CD8-positive, alpha-beta memory T cell (primary cell): Measurements from ENCODE around the gene BTNL3. TPM values are rescaled to one million over a fixed set of nuclear protein-coding genes. Genes with fewer than 3 reads are reported as not detected.
A peak's percentile ranks its signal among the peaks of the same experiment; 100 is the strongest.
"Not testable (repeated sequence)": the region's sequence is repeated elsewhere in the genome, so short reads cannot be mapped to it uniquely, and the experiment has no call there.

Experiments used
- CTCF ChIA-PET: fragments of 350-600 bp; sonication (Branson Sonifier 250); formaldehyde crosslinking; loops from one replicate; lab custom pipeline; 2021; ENCODE audit warnings: antibody characterized with exemption; lab: Charles Lee
- POLR2A ChIA-PET: fragments of 350-600 bp; sonication (Branson Sonifier 250); formaldehyde crosslinking; loops from one replicate; lab custom pipeline; 2021; ENCODE audit warnings: antibody characterized with exemption; lab: Charles Lee
- DNase-seq, 5 donors: peaks; one replicate each; pipeline versions ENCODE4 v3.0.0 to v3.0.0-alpha.2; 2020 to 2022; ENCODE audit warnings: mixed read lengths in 1 of 5
- H3K27ac ChIP-seq: one replicate; pipeline ENCODE4 v1.7.0; 2013; ENCODE audit warnings: low read depth, mild to moderate bottlenecking, low read length, moderate library complexity
- H3K27me3 ChIP-seq: 2 replicates; pipeline ENCODE4 v1.7.0; 2013; ENCODE audit warnings: low read length, mild to moderate bottlenecking; ENCODE audit not compliant: insufficient read depth, poor library complexity, severe bottlenecking
- H3K36me3 ChIP-seq: 2 replicates; pipeline ENCODE4 v1.7.0; 2013; ENCODE audit warnings: mild to moderate bottlenecking, low read length, moderate library complexity; ENCODE audit not compliant: insufficient read depth
- H3K4me1 ChIP-seq: 2 replicates; pipeline ENCODE4 v1.7.0; 2013; ENCODE audit warnings: mild to moderate bottlenecking, low read length, moderate library complexity; ENCODE audit not compliant: insufficient read depth
- H3K4me3 ChIP-seq: 2 replicates; pipeline ENCODE4 v1.7.0; 2013; ENCODE audit warnings: mild to moderate bottlenecking, low read length
- H3K9me3 ChIP-seq: 2 replicates; pipeline ENCODE4 v1.7.0; 2013; ENCODE audit warnings: mild to moderate bottlenecking, low read length
- H3K27ac Mint-ChIP-seq, 8 donors: one replicate each; pipeline ENCODE4 v1.8.0; 2020 to 2021; ENCODE audit warnings: mixed read lengths in 8 of 8, mild to moderate bottlenecking in 6 of 8, inconsistent platforms in 3 of 8, moderate library complexity in 3 of 8
- H3K27me3 Mint-ChIP-seq, 2 donors: one replicate each; pipeline ENCODE4 v1.8.0; 2020 to 2021; ENCODE audit warnings: mixed read lengths in 2 of 2, mild to moderate bottlenecking in 1 of 2, moderate library complexity in 1 of 2
- H3K36me3 Mint-ChIP-seq, 3 donors: one replicate each; pipeline ENCODE4 v1.8.0; 2020 to 2021; ENCODE audit warnings: mixed read lengths in 3 of 3, inconsistent platforms in 1 of 3, mild to moderate bottlenecking in 1 of 3
- H3K4me1 Mint-ChIP-seq, 3 donors: one replicate each; pipeline ENCODE4 v1.8.0; 2020 to 2021; ENCODE audit warnings: mixed read lengths in 3 of 3, inconsistent platforms in 1 of 3, mild to moderate bottlenecking in 1 of 3
- H3K4me3 Mint-ChIP-seq, 7 donors: one replicate each; pipeline ENCODE4 v1.8.0; 2020 to 2021; ENCODE audit warnings: mixed read lengths in 7 of 7, mild to moderate bottlenecking in 6 of 7, moderate library complexity in 4 of 7, inconsistent platforms in 2 of 7
- H3K9me3 Mint-ChIP-seq, 5 donors: one replicate each; pipeline ENCODE4 v1.8.0; 2020 to 2022; ENCODE audit warnings: mixed read lengths in 5 of 5, mild to moderate bottlenecking in 3 of 5, moderate library complexity in 2 of 5, inconsistent platforms in 1 of 5
- polyA plus RNA-seq: library from polyadenylated mRNA; unstranded; fragments of 300-500 nt; fragmentation: Illumina TruSeq; gene quantifications from one replicate; pipeline ENCODE4 v1.2.3, GENCODE V29; 2021
- total RNA-seq, 2 experiments: library from RNA; stranded (reverse); gene quantifications; one replicate each; pipeline ENCODE4 v1.2.3, GENCODE V29; 2021

The BTNL3 gene
- total and polyA plus RNA-seq, 3 experiments from 2014 or later, result not detected

DNA sequence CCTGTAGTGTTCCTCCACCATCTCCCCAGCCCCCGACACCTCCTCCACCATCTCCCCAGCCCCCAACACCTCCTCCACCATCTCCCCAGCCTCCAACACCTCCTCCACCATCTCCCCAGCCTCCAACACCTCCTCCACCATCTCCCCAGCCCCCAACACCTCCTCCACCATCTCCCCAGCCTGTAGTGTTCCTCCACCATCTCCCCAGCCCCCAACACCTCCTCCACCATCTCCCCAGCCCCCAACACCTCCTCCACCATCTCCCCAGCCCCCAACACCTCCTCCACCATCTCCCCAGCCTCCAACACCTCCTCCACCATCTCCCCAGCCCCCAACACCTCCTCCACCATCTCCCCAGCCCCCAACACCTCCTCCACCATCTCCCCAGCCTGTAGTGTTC is 57.2 kb downstream of the BTNL3 start:
- H3K4me3 ChIP-seq, H3K36me3 ChIP-seq, H3K9me3 ChIP-seq, H3K4me1 ChIP-seq, H3K4me3 Mint-ChIP-seq, DNase-seq, H3K36me3 Mint-ChIP-seq, H3K27ac ChIP-seq, H3K9me3 Mint-ChIP-seq, CTCF ChIA-PET, H3K4me1 Mint-ChIP-seq, POLR2A ChIA-PET, H3K27ac Mint-ChIP-seq: not testable (repeated sequence)
- peaks cover 23% of the 10 kb centered on the region for H3K27me3 ChIP-seq
- H3K27me3 Mint-ChIP-seq, result peaks cover 41 to 45% of the 10 kb centered on the region in 2 donors

- Histone ChIP-seq H3K4me3 (no peak overlapping the region), H3K36me3 (no peaks in the 10 kb centered on the region), H3K4me1 (peaks cover 4% of the 10 kb centered on the region), H3K27ac (no peak overlapping the region), H3K9me3 (no peaks in the 10 kb centered on the region), H3K27me3 (peaks cover 24% of the 10 kb centered on the region)
- H3K36me3 Mint-ChIP-seq, result peaks cover 0 to 3% (median 0%) of the 10 kb centered on the region in 3 donors
- H3K4me3 Mint-ChIP-seq, result no peak overlapping the region
- no peak overlapping the region for H3K27ac Mint-ChIP-seq
- no peak for DNase-seq
- peaks cover 48% of the 10 kb centered on the region in 2 donors for H3K27me3 Mint-ChIP-seq
- H3K4me1 Mint-ChIP-seq, result peaks cover 4 to 5% (median 5%) of the 10 kb centered on the region in 3 donors
- ChIA-PET POLR2A (no interaction called here), CTCF (no interaction called here)
- no peaks in the 10 kb centered on the region for H3K9me3 Mint-ChIP-seq
Observed at GRCh38 chr5:181047288-181047687, 58.6 kb downstream of the BTNL3 start.

- Histone ChIP-seq H3K4me3 (no peak overlapping the region), H3K27me3 (peaks cover 27% of the 10 kb centered on the region), H3K36me3 (no peaks in the 10 kb centered on the region), H3K9me3 (no peaks in the 10 kb centered on the region), H3K4me1 (peaks cover 6% of the 10 kb centered on the region), H3K27ac (no peak overlapping the region)
- Mint-ChIP-seq H3K27me3 (peaks cover 45 to 50% of the 10 kb centered on the region in 2 donors), H3K4me1 (peaks cover 6 to 8% (median 7%) of the 10 kb centered on the region in 3 donors), H3K4me3 (no peak overlapping the region), H3K36me3 (peaks cover 0 to 4% (median 0%) of the 10 kb centered on the region in 3 donors), H3K27ac (no peak overlapping the region), H3K9me3 (no peaks in the 10 kb centered on the region)
- no peak for DNase-seq
- CTCF ChIA-PET, result no interaction called here
- POLR2A ChIA-PET, result no interaction called here
Observed at GRCh38 chr5:181047921-181048320, 59.3 kb downstream of the BTNL3 start.

DNA sequence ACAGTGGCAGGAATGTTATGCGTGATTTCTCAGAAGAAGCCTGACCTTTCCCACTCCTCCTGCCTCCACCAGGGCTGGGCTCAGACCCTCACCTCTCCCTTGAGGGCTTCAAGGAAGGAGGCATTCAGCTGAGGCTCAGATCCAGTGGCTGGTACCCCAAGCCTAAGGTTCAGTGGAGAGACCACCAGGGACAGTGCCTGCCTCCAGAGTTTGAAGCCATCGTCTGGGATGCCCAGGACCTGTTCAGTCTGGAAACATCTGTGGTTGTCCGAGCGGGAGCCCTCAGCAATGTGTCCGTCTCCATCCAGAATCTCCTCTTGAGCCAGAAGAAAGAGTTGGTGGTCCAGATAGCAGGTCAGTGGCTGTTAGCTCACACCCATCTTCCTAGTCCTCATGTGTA is 61.4 kb downstream of the BTNL3 start:
- Histone ChIP-seq H3K9me3 (no peaks in the 10 kb centered on the region), H3K36me3 (no peaks in the 10 kb centered on the region), H3K27me3 (peaks cover 41% of the 10 kb centered on the region), H3K4me3 (no peak overlapping the region), H3K4me1 (peaks cover 14% of the 10 kb centered on the region), H3K27ac (no peak overlapping the region)
- Mint-ChIP-seq H3K4me3 (peak overlapping the region in 2 of 7 donors; percentile 21 to 34), H3K4me1 (peaks cover 17 to 23% (median 21%) of the 10 kb centered on the region in 3 donors), H3K36me3 (peaks cover 0 to 4% (median 2%) of the 10 kb centered on the region in 3 donors), H3K9me3 (no peaks in the 10 kb centered on the region), H3K27ac (no peak overlapping the region), H3K27me3 (peaks cover 59 to 63% of the 10 kb centered on the region in 2 donors)
- DNase-seq, result no peak
- POLR2A ChIA-PET, result no interaction called here
- CTCF ChIA-PET, result no interaction called here

DNA sequence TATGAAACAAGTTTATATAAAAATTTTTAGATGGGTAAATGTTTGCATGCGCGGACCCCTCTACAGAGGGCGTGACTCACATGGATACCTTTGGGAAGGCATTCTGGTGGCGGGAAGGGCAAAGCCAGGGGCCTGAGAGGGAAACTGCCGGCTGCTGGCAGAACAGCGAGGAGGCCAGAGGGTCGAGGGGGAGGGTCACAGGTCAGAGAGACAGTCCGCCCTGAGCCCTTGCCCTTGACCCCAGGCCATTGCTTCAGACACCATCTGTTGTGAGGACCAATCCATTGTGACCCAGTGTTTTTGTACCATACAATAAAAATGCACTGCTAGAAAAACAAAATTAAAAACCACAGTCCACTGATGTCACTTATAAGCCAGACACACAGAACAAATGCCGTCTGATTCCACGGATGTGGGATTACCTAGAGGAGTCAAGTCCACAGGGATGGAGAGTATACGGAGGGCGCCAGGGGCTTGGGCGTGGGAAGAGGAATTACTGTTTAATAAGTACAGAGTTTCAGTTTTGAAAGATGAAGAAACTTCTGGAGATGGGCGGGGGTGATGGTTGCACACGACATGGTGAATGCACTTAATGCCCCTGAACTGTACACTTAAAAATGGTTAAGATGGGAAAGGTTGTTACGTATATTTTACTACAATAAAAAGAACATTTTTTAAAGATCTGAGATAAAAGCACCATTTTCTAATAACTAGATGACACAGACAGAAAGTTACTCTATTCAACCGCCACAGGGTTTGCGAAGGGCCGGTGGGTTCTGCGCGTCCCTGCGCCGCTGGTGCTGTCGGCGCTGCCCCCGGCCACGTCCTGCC is 63.4 kb downstream of the BTNL3 start:
- Mint-ChIP-seq H3K27ac (peak overlapping the region in 1 of 8 donors; percentile 60), H3K9me3 (no peaks in the 10 kb centered on the region), H3K4me1 (peaks cover 17 to 23% (median 21%) of the 10 kb centered on the region in 3 donors), H3K4me3 (peak overlapping the region; percentile 54 to 90 (median 72)), H3K27me3 (peaks cover 76 to 84% of the 10 kb centered on the region in 2 donors), H3K36me3 (peaks cover 0 to 4% (median 2%) of the 10 kb centered on the region in 3 donors)
- Histone ChIP-seq H3K4me3 (no peak overlapping the region), H3K36me3 (no peaks in the 10 kb centered on the region), H3K27ac (no peak overlapping the region), H3K27me3 (peaks cover 32% of the 10 kb centered on the region), H3K9me3 (no peaks in the 10 kb centered on the region), H3K4me1 (peaks cover 14% of the 10 kb centered on the region)
- ChIA-PET POLR2A (no interaction called here), CTCF (no interaction called here)
- DNase-seq, result no peak

GRCh38 chr5:181052672-181053487 is 64.2 kb downstream of the BTNL3 start:
- ChIA-PET CTCF (no interaction called here), POLR2A (no interaction called here)
- DNase-seq, result no peak
- Mint-ChIP-seq H3K27me3 (peaks cover 75 to 86% of the 10 kb centered on the region in 2 donors), H3K9me3 (no peaks in the 10 kb centered on the region), H3K27ac (no peak overlapping the region), H3K4me1 (peaks cover 17 to 23% (median 21%) of the 10 kb centered on the region in 3 donors), H3K36me3 (peaks cover 0 to 4% (median 2%) of the 10 kb centered on the region in 3 donors), H3K4me3 (peak overlapping the region; percentile 68 to 90 (median 77))
- H3K27ac ChIP-seq, result no peak overlapping the region
- no peaks in the 10 kb centered on the region for H3K9me3 ChIP-seq
- H3K27me3 ChIP-seq, result peaks cover 30% of the 10 kb centered on the region
- no peaks in the 10 kb centered on the region for H3K36me3 ChIP-seq
- peaks cover 14% of the 10 kb centered on the region for H3K4me1 ChIP-seq
- peak overlapping the region; percentile 39 for H3K4me3 ChIP-seq

- Histone ChIP-seq H3K27me3 (peaks cover 25% of the 10 kb centered on the region), H3K4me3 (peak overlapping the region; percentile 39), H3K4me1 (peaks cover 14% of the 10 kb centered on the region), H3K27ac (no peak overlapping the region), H3K9me3 (no peaks in the 10 kb centered on the region), H3K36me3 (no peaks in the 10 kb centered on the region)
- ChIA-PET CTCF (no interaction called here), POLR2A (no interaction called here)
- Mint-ChIP-seq H3K36me3 (peaks cover 0 to 4% (median 2%) of the 10 kb centered on the region in 3 donors), H3K4me1 (peaks cover 17 to 23% (median 21%) of the 10 kb centered on the region in 3 donors), H3K27me3 (peaks cover 78 to 89% of the 10 kb centered on the region in 2 donors), H3K27ac (peak overlapping the region in 3 of 8 donors; percentile 17 to 47 (median 43)), H3K9me3 (no peaks in the 10 kb centered on the region), H3K4me3 (peak overlapping the region; percentile 68 to 82 (median 76))
- no peak for DNase-seq
Observed at GRCh38 chr5:181053488-181054121, 65.0 kb downstream of the BTNL3 start.
